Activated T-cell treated with anti-CD3 and anti-CD28 coated beads for 48 hours (primary cell): Measurements from ENCODE around the gene DRP2.
"Not testable (repeated sequence)": the region's sequence is repeated elsewhere in the genome, so short reads cannot be mapped to it uniquely, and the experiment has no call there.

Experiments
- DNase-seq: peaks from one replicate; pipeline ENCODE4 v3.0.0-alpha.2; 2020; ENCODE audit warnings: low read depth

Gene DRP2

DNA sequence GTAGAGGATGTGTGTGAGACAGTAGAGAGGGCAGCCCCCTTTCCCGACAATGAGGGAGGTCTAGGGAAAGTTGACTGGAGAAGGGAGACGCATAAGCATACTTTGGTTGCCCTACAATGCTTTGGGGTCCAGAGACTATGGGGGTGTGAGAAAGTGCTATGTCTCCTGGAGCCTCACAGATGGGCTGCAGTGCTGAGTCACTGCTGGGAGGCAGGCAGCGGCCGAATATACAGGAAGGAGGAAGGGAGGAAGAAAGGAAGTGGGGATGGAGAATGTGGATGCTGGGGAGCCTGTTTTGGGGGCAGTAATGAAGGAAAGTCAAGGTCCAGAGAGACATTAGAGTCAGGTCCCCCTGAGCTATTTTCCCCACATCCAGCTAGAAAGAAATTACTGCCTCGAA is 12.7 kb downstream of the DRP2 start:
- DNase-seq = no peak

DNA sequence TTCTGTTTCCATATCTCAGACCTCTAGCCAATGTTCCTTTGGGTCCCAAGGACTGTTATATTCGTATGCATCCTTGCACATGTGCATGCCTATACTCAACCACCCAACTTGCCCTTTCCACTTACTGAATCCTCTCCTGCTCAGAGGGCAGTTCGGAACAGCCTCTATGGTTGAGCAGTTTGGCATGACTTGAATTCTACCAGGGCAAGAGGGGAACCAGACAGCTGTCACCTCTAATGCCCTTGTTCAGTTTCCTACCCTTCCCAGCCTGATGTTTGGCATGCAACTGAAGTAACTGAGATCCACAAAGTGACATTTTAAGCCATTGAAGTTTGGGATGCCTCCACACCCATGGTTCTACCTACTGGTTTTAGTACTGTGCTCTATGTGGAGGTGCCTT is 17.5 kb downstream of the DRP2 start:
- no peak for DNase-seq

DNA sequence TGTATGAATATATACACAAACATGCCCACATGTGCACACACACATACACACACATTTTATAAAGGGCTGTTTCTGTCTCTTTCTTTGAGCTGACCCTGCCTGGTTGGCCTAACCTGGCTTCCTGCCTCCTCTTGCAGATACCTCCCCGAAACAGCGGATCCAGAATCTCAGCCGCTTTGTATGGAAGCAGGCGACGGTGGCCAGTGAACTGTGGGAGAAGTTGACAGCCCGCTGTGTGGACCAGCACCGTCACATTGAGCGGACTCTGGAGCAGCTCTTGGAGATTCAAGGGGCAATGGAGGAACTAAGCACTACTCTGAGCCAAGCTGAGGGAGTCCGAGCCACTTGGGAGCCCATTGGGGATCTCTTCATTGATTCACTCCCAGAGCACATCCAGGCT is 21.9 kb downstream of the DRP2 start:
- DNase-seq = no peak

DNA sequence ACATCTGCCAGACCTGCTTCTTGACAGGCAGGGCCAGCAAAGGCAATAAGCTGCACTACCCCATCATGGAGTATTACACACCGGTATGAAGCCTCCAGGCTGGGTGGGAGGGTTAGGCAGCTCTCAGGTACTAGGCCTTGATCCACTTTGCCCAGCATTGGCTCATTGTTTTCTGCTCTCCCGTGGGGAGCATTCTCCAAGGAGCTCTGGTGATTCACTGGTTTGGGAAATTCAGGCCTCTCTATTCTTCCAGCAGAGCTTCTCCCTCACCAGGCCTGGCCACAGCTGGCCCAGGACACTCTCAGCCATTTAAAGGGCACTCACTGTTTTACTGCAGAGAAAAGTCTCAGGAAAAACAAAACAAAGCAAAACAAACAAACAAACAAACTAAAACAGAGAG is 33.0 kb downstream of the DRP2 start:
- DNase-seq = no peak

DNA sequence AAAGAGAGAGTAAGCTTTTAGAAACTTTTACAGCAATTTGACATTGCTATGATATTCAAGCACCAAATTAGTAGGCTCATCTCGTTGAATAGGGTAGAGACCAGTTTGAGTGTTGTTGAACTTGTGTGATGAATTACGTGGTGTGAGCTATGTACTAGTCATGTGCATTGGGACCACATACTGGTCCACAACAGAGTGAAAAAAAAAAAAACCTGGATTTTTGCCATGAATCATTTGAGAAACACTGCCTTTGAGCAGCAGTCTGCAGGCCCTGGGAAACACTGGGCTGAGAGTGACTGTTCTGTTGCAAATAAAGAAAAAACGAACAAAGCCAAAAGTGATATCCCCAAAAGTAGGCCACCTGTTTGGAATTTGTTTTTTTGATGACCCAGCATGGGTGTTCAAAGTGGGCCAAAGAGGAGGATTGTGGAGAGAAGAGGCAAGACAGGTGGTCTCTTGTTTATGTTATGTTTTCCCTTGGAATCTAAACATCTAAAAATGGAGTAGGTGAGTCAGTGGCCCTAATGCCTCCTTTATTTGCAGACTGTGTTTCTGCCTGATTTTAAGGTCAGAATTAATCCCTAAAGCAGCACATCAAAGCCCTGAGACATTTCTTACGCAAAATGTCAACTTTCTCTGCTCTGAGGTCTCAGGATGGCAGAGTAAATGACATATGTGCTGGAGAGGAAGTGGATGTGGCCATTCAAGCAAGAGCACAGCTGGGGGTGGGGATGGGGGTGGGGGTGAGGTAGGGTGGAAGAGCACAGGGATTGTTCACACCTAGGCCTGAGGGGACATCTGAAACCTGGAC is 38.1 kb downstream of the DRP2 start:
- DNase-seq = no peak

DNA sequence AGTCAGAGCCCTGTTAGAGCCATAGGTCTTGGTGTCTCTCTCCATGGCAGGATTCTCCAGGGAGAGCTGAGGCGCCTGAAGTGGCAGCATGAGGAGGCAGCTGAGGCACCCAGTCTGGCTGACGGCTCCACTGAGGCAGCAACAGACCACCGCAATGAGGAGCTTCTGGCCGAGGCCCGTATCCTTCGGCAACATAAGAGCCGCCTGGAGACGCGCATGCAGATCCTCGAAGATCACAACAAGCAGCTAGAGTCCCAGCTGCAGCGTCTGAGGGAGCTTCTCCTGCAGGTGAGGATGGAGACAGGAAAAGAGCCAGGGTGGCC is 38.6 kb downstream of the DRP2 start:
- no peak for DNase-seq

DNA sequence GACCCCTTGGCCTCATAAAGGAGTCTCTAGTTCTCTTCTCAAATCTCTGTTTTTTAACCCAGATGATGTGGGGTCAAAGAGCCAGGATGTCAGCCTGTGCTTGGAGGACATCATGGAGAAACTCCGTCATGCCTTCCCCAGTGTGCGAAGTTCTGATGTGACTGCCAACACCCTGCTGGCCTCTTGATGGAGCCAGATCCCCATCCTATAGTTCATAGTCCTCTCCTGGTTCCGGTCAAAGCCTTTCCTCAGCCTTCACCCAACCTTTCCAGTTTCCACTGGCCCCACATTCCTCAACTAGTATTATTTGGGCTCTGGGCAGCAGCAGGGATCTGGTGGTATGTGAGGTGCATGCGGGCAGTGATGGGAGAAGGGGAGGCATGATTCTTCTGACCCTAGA is 40.8 kb downstream of the DRP2 start:
- DNase-seq = no peak

DNA sequence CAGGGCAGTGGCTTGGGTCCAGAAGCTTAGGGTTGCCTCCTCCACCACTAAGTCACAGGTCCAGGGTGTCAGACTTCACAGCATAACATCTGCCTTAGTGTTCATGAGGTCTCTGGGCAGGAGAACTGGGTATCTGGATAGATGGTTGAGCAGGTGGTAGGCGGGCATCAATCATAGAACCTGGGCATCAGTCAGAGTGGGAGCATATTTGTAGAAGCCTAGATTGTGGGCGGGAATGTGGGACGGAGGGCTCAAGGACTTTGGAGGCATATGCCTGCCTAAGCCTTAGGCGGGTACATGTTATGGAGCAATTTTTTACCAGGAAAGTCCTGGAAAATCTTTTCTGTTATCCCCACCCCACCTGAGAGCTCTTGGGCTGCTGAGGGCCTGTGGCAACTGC is 43.0 kb downstream of the DRP2 start:
- no peak for DNase-seq

DNA sequence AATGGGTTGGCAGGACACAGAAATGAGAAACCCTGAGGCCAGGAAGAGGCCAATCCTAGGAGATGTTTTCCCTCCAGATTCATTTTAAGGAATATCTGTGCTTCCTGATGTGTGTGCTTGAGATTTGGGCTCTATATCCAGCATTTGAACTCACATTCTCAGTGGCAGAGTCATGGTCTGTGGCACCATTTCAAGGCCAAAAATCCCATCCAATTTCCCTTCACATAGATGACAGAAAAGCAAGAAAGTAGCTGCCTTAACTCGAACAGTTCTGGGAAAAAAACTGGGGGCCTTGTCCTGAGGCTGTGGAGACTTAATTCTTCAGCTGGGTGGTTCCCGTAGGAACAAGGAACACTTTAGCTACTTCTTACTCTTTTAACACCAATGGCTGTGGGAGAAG is 44.2 kb downstream of the DRP2 start:
- DNase-seq = no peak

DNA sequence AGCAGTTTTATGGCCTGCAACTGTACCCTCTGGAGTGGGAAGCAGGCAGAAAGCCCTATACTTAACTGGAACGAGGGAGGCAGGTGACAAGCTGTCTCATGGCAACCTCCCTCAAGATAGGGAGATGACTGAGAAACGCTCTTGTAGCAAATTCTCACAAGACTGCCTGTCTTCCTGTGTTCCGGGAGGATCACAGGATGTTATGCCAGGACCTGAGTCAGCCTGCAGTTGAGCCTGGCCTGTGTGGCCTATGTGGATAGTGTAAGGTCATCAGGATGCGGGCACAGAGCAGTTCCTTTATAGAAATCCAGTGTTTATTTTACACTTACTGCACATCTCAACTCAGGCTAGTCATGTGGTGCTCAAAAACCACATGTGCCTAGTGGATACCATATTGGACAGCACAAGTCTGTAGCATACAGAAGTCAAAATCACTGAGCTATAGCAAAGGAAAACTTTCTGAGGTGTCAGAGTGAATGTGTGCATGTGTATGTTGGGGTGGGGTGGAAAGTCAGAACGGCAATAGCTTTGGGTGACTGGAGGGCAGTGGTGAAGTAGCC is 46.4 kb downstream of the DRP2 start:
- DNase-seq = no peak

DNA sequence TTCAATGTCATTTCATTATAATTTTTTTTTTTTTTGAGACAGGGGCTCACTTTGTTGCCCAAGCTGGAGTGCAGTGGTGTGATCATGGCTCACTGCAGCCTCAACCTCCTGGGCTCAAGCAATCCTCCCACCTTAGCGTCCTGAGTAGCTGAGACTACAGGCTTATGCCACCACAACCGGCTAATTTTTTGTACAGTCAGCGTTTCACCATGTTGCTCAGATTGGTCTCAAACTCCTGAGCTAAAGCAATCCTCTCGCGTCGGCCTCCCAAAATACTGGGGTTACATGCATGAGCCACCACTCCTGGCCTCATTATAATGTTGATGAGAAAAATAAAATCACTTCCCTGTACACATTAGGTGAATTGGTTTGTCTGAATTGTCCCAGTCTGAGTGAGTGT is 54.6 kb downstream of the DRP2 start:
- no peak for DNase-seq

DNA sequence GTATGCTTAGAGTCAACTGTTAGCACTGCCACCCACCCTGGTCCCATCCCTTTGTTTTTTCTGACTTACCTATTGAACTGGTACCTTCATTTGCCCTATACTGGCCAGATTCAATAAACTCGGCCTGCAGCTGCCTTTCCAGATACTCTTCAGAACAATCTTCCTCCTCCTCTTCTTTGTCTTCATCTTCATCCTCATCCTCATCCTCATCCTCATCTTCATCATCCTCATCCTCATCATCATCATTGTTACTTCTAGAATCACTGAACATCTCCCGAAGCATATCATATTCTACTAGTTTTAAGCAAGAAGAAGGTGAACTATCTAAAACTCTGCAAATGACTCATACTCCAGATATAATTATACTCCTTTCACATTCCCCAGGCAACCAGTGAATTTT is 56.7 kb downstream of the DRP2 start:
- no peak for DNase-seq

DNA sequence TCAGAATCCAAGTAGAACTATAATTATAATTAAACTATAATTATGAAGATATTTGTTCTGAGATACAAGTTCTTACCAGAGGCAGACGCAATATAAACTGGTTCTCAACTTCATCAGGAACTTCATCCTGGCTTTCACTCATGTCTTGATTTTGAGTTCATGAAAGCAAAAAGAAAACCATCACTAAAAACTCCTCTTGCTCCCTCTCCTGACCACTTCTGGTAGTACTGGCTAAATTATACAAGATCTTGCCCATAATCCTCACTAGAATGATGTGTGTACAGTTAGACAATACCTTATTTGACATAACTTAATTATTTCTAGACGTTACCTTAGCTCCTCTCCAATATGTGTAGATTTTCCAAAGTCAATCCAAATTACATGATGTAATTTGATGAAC is 67.8 kb downstream of the DRP2 start:
- DNase-seq = no peak

DNA sequence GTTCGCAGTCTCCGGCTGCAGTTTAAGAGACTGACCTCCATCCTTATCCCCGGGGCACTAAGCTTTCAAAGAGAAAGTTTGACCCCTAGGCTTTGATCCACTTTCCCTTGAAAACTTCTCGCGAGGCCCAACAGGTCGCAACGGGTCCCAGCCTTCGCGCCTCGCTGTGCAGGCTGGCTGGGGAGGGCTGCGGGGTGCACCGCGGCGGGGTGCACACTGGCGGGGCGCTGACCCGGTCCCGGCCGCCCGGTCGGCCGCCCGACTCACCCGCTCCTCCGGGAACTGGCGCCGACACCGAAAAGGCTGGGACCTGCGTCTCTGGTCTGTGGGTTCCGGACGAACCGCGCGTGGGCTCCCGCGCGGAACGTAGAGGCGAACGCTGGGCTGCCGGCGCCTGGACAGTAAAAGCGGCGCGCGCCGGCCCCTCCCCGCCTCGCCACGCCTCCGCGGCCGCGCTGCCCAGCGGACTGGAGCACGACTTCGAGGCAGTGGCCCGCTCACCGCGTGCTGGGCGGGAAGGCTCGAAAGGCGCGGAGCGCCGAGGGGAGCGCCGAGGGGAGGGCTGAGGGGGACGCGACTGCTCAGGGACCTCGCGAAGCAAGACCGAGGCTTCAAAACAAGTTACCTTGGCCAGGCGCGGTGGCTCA is 71.5 kb downstream of the DRP2 start, which contains the start of gene TAF7L:
Gene TAF7L, minus strand, starts transcription at position 378 of the 647 bp plus-strand sequence. CDS start 3,791 bp downstream, outside the sequence.
- no peak for DNase-seq

DNA sequence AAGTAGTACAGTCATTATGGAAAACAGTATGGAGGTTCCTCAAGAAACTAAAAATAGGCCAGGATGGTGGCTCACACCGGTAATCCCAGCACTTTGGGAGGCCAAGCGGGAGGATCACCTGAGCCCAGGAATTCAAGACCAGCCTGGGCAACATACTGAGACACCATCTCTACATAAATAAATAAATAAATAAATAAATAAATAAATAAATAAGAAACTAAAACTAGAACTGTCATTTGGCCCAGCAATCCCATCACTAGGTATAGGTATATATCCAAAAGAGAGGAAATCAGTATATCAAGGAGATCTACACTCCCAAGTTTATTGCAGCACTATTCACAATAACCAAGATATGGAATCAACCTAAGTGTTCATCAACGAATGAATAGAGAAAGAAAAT is 76.0 kb downstream of the DRP2 start:
- DNase-seq = not testable (repeated sequence)

DNA sequence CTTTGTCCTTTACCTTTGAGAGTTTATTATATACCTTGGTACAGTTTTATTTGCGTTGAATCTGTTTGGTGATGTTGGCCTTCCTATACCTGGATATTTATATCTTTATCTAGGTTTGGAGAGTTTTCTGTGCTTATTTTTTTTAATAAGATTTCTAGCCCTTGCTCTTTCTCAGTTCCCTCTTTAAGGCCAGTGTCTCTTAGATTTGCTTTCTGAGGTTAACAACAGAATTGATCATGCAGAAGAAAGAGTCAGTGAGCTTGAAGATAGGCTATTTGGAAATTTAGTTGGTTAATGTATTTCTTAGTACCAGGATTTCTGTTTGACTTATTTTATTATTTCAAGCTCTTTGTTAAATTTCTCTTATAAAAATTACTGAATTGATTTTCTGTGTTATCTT is 84.2 kb downstream of the DRP2 start:
- no peak for DNase-seq
